Coronary artery (tissue), 2 donors: ENCODE results near the gene DENND2A.

ENCODE experiments used
- DNase-seq: peaks from one replicate; pipeline ENCODE4 v3.0.0-alpha.2; 2017; ENCODE audit warnings: low spot score
- H3K27ac ChIP-seq, 2 donors: fragments of 200-600 bp; sonication (generic); one replicate each; pipeline ENCODE4 v1.5.1; 2016 to 2019
- H3K4me3 ChIP-seq: fragments of 200-600 bp; sonication (generic); 2 replicates; pipeline ENCODE4 v1.5.1; 2016; ENCODE audit warnings: mild to moderate bottlenecking, moderate library complexity
- CTCF ChIP-seq: fragments of 200-600 bp; sonication (generic); IDR thresholded peaks from one replicate; pipeline ENCODE4 v1.5.1; 2019; ENCODE audit warnings: antibody characterized with exemption

The DENND2A gene

GRCh38 chr7:140475747-140476333 is 164.8 kb downstream of the DENND2A start:
- H3K27ac ChIP-seq = no peak overlapping the region
- no peak overlapping the region for H3K4me3 ChIP-seq
- no peak for TF ChIP-seq CTCF
- DNase-seq = no peak
